ES-I3 (cell line): ENCODE data around the gene KPNB1.

Experiments used
- H3K36me3 ChIP-seq: 2 replicates; pipeline ENCODE4 v1.6.1; 2013; ENCODE audit warnings: mild to moderate bottlenecking, low read length, control low read depth, moderate library complexity; ENCODE audit not compliant: insufficient read depth
- H3K4me1 ChIP-seq: 2 replicates; pipeline ENCODE4 v1.6.1; 2013; ENCODE audit warnings: mild to moderate bottlenecking, control low read depth, low read length; ENCODE audit not compliant: insufficient read depth
- H3K9ac ChIP-seq: 2 replicates; pipeline ENCODE4 v1.6.1; 2013; ENCODE audit warnings: low read depth, mild to moderate bottlenecking, low read length, moderate library complexity
- H3K9me3 ChIP-seq: 2 replicates; pipeline ENCODE4 v1.6.1; 2013; ENCODE audit warnings: mild to moderate bottlenecking, low read length, moderate library complexity; ENCODE audit not compliant: control insufficient read depth, insufficient read depth

KPNB1 gene

GRCh38 chr17:47692895-47693730 is 43.4 kb downstream of the KPNB1 start:
- no peaks in the 10 kb centered on the region for H3K36me3 ChIP-seq
- H3K4me1 ChIP-seq = peaks cover 21% of the 10 kb centered on the region
- H3K9ac ChIP-seq = peak overlapping the region; percentile 73
- H3K9me3 ChIP-seq = no peaks in the 10 kb centered on the region

- peaks cover 21% of the 10 kb centered on the region for H3K4me1 ChIP-seq
- peak within 1 kb of the TSS; percentile 73 for H3K9ac ChIP-seq
- H3K9me3 ChIP-seq = no peaks in the 10 kb centered on the region
- H3K36me3 ChIP-seq = no peaks in the 10 kb centered on the region
These were observed 44.2 kb downstream of the KPNB1 start, which contains the start of gene TBKBP1 for GRCh38 chr17:47693731-47694580. TBKBP1 (plus strand) TSS chr17:47694161; CDS start chr17:47696113, 1,952 bp downstream.

DNA sequence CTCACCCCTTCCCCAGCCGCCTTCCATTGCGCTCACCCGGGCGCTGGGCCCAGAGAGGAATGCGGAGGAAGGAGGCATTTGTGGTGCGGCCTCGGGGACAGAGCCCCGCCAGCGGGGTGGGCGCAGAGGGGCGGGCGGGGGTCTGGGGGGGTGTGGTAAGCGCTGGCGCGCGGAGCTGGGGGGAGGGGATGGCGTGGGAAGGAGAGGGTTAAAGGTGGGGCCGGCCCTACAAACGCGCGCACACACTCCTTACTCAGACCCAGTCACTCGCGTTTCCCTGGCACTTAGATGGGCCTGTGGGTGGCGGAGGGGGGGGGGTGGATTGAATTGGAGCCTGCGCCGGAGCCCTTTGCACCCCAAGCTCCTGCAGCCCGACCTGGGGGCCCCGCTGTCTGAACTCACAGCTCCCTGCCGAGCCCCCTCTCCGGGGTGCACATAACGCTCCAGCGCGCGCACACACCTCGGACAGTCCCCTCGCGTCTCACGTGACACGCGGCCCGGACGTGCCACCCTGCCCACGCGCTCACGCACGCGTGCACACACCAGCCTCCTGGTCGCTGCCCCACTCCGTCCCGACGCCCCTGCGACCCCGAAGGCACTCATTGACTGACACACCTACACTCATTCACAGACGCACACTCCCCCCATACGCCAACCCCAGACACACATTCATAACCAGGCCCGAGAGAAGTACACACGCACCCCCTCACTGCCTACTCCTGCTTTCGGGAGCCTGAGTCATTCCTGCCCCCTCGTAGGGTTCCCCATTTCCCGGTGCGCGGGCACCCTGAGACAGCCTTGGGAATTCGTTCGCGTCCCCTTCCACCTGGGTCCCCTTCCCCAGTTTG is 45.1 kb downstream of the KPNB1 start:
- no peaks in the 10 kb centered on the region for H3K9me3 ChIP-seq
- peak overlapping the region; percentile 67 for H3K9ac ChIP-seq
- no peaks in the 10 kb centered on the region for H3K36me3 ChIP-seq
- peaks cover 21% of the 10 kb centered on the region for H3K4me1 ChIP-seq

DNA sequence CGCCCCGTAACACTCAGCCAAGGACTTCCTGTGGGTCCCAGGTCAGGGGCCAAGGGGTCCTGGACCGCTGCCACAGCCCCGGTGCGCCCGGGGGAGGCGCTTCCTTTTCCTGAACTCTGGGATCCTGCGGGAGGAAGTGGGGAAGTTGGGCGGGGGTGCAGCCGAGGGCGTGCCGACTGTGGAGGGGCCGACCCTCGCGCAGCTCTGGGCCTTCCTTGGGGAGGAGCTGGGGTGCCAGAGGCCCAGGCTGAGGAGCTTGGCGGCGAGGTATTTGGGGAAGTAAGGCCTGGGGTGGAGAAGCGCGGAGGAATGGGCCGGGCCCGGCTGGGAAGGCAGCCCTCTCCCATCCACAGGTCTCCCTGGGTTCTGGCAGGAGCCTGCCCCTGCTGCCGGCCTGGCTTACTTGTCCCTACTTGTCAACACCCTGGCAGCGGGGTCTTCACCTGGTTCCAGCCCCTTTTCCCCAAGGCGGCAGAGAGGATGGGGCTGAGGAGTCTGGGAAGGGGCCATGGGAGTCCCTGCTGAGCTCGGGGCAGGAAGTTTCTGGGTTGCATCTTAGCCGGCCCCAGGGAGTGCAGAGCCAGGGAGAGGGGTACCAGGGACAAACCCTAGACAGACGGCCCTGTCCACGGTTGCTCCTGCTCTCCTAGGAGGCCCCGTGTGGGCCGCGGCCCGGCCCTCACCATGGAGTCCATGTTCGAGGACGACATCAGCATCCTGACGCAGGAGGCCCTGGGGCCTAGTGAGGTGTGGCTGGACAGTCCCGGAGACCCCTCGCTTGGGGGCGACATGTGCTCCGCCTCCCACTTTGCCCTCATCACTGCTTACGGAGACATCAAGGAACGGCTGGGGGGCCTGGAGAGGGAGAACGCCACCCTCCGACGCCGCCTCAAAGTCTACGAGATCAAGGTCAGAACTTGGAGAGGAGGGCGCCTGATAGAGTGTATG is 46.0 kb downstream of the KPNB1 start:
- peak overlapping the region; percentile 67 for H3K9ac ChIP-seq
- H3K36me3 ChIP-seq = no peaks in the 10 kb centered on the region
- peaks cover 16% of the 10 kb centered on the region for H3K4me1 ChIP-seq
- no peaks in the 10 kb centered on the region for H3K9me3 ChIP-seq

- no peaks in the 10 kb centered on the region for H3K9me3 ChIP-seq
- no peaks in the 10 kb centered on the region for H3K36me3 ChIP-seq
- H3K4me1 ChIP-seq = peaks cover 19% of the 10 kb centered on the region
- H3K9ac ChIP-seq = no peak overlapping the region
These were observed 47.3 kb downstream of the KPNB1 start for GRCh38 chr17:47696717-47697642.

DNA sequence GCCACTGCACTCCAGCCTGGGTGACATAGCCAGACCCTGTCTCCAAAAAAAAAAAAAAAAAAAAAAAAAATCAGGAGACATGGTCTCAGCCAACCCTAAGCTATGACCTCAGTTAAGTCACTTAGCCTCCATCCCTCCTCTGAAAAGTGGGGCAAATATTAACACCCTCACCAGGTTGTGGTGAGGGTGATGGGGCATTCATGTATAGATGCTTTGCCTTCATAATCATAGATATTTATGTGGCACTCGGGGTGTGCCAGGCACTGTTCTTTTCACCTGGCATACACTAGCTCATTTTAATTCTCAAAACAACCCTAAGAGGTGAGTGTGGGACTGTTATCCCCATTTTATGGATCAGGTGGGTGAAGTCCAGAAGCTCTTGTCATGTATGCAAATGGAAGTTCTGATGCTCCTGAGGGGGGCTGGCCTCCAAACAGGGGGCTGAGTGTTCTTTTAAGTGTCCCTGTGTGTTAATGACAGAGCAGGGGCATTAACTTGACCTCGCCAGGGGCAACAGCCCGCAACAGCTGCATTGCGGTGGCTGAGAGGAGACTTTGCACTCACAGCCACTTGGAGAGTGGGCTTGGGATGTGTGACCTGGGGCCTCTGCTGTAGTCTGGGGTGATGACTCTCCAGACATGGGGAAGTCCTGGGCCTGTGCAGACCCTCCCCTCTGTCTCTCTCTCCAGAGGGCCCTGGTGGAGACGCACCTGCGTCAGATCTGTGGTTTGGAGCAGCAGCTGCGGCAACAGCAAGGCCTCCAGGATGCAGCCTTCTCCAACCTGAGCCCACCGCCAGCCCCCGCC is 48.4 kb downstream of the KPNB1 start:
- H3K36me3 ChIP-seq = no peaks in the 10 kb centered on the region
- H3K9ac ChIP-seq = no peak overlapping the region

DNA sequence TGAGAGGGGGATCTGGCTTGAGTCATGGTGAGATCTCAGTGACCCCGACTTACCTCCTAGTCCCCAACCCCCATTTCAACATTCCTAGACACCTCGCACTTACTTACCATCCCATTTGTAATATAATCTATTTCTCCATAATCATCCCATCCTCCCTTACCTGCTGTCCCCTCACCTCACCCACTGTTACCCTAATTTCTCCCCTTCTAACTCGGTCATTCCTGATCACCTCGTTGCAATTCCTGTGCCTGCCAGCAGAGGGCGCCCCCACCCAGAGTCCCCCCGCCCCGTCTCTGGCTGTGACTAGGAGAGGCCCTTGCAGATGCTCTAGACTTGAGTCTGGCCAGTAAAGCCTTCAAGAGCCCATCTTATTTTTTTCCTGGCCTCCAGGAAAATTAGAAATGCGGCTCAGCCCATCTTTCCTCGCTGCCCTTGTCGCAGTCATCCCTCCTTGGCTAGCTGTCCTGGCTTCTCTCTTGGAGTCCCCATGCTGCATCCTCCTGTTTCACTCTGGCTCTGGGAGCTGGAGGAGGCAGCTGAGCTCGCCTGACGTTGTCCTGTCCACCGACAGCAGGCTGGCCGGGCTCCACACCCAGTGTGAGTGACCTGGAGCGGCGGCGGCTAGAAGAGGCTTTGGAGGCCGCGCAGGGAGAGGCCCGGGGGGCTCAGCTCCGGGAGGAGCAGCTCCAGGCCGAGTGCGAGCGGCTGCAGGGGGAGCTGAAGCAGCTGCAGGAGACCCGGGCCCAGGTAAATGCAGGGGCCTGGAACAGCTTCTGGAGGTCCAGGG is 49.2 kb downstream of the KPNB1 start:
- Histone ChIP-seq H3K36me3 (no peaks in the 10 kb centered on the region), H3K9me3 (no peaks in the 10 kb centered on the region), H3K9ac (no peak overlapping the region), H3K4me1 (peaks cover 7% of the 10 kb centered on the region; the same call in 1 of the 2 replicates)

More for the DNA sequence above, 48.4 kb downstream of the KPNB1 start:
- Histone ChIP-seq H3K4me1 (peaks cover 9% of the 10 kb centered on the region; the same call in 1 of the 2 replicates), H3K9me3 (no peaks in the 10 kb centered on the region)

- Histone ChIP-seq H3K36me3 (no peaks in the 10 kb centered on the region), H3K9me3 (no peaks in the 10 kb centered on the region), H3K9ac (no peak overlapping the region), H3K4me1 (peaks cover 7% of the 10 kb centered on the region; the same call in 1 of the 2 replicates)
These were observed 49.8 kb downstream of the KPNB1 start for GRCh38 chr17:47699536-47699840.

DNA sequence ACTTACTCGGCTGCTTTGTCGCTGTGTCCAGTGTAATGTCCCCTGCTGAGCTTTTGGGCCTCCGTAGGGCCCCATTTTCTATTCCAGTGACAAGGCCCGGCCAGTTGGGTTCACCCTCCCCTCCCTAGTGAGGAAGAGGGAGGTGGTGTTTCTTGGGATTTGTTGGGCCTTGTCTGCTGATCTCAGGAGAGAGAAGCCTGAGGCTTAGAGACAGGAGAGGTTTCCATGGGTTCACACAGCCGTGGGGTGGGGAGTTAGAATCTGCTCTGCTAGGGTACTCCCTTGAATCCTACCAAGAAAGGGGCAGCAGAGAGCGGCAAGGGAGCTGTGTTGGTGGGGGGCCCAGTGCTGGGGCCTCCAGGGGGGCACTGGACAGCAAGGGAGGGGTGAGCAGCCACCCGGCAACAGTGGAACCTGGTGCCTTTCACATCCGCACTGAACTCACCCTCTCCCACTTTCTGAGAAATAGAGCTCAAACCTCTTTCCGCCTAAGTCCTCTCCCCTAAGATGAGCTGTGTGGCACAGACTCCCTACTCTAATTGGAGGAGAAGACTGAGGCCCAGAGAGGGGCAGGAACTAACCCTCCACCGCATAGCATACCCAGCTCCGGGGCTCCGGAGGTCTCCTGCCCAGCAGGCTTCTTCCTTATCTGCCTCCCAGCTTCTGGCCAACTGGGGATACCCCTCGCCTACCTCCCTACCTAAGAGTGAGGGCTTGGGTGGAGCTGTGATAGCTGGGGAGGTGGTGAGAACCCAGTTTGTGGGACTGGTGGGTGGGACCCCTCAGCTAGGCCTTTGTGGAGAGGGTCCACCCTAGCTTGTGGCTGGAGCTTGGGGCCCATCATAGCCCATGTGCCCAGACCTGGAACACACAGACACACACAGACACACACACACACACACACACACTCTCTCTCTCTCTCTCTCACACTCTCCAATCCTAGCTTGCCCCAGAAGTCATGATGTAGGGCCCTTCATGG is 51.0 kb downstream of the KPNB1 start:
- no peak overlapping the region for H3K9ac ChIP-seq
- peaks cover 7% of the 10 kb centered on the region; the same call in 1 of the 2 replicates for H3K4me1 ChIP-seq
- H3K9me3 ChIP-seq = no peaks in the 10 kb centered on the region
- H3K36me3 ChIP-seq = no peaks in the 10 kb centered on the region

- no peaks in the 10 kb centered on the region for H3K36me3 ChIP-seq
- no peaks in the 10 kb centered on the region for H3K9me3 ChIP-seq
- peaks cover 11% of the 10 kb centered on the region; the same call in 1 of the 2 replicates for H3K4me1 ChIP-seq
- no peak overlapping the region for H3K9ac ChIP-seq
These were observed 51.9 kb downstream of the KPNB1 start for GRCh38 chr17:47701608-47702007.
